ENCODE results near the gene GTF3C4.
A peak's percentile ranks its signal among the peaks of the same experiment; 100 is the strongest.

Gene GTF3C4, protein sequence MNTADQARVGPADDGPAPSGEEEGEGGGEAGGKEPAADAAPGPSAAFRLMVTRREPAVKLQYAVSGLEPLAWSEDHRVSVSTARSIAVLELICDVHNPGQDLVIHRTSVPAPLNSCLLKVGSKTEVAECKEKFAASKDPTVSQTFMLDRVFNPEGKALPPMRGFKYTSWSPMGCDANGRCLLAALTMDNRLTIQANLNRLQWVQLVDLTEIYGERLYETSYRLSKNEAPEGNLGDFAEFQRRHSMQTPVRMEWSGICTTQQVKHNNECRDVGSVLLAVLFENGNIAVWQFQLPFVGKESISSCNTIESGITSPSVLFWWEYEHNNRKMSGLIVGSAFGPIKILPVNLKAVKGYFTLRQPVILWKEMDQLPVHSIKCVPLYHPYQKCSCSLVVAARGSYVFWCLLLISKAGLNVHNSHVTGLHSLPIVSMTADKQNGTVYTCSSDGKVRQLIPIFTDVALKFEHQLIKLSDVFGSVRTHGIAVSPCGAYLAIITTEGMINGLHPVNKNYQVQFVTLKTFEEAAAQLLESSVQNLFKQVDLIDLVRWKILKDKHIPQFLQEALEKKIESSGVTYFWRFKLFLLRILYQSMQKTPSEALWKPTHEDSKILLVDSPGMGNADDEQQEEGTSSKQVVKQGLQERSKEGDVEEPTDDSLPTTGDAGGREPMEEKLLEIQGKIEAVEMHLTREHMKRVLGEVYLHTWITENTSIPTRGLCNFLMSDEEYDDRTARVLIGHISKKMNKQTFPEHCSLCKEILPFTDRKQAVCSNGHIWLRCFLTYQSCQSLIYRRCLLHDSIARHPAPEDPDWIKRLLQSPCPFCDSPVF

DNA sequence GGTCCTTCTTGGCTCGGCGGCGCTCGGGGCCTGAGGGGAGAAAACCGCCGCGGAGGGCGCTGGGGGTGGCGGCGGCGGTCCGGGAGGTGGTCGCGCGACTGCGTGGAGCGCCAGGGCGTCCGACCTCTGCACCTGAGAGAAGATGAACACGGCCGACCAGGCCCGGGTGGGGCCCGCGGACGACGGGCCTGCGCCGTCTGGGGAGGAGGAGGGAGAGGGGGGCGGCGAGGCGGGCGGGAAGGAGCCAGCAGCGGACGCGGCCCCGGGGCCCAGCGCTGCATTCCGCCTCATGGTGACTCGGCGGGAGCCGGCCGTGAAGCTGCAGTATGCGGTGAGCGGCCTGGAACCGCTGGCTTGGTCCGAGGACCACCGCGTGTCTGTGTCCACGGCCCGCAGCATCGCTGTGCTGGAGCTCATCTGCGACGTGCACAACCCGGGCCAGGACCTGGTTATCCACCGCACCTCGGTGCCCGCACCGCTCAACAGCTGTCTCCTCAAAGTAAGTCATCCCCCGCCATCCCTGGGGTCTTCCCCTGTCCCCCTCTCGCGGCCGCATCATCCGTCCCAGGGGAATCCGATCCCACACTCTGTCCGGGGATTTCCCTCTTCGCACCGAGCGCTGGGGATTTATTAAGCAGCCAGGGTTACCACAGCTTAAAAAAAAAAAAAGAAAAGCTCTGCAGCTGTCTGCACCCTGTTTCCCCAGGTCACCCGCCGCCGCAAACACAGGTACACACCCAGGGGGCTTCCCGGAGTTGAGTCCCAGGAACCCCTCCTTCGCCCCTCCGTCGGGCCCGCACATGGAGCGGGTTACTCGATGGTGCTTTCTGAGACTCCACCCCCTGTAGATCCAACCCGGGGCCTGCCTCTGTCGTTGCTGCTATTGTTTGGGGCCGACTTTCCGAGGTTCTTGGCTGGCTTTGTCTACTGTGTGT is at the start of gene GTF3C4:
TSS of gene GTF3C4 (plus strand) at position 8 of the 935 bp plus-strand sequence. CDS start at position 143, 135 bp downstream.
- H3K27ac ChIP-seq: peak within 1 kb of the TSS; percentile 94
- H3K9me3 ChIP-seq (ENCODE audit: severe bottlenecking): no peaks in the 10 kb centered on the region
- peaks cover 35% of the 10 kb centered on the region for H3K36me3 ChIP-seq
- TF ChIP-seq, protein P1, sequence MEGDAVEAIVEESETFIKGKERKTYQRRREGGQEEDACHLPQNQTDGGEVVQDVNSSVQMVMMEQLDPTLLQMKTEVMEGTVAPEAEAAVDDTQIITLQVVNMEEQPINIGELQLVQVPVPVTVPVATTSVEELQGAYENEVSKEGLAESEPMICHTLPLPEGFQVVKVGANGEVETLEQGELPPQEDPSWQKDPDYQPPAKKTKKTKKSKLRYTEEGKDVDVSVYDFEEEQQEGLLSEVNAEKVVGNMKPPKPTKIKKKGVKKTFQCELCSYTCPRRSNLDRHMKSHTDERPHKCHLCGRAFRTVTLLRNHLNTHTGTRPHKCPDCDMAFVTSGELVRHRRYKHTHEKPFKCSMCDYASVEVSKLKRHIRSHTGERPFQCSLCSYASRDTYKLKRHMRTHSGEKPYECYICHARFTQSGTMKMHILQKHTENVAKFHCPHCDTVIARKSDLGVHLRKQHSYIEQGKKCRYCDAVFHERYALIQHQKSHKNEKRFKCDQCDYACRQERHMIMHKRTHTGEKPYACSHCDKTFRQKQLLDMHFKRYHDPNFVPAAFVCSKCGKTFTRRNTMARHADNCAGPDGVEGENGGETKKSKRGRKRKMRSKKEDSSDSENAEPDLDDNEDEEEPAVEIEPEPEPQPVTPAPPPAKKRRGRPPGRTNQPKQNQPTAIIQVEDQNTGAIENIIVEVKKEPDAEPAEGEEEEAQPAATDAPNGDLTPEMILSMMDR (IDR thresholded peaks at IDR 0.05; ENCODE audit: low read depth, low read length): no peak
- peak within 1 kb of the TSS; percentile 97 for H3K4me3 ChIP-seq (ENCODE audit: low read depth, low read length)
- H3K27me3 ChIP-seq (ENCODE audit: insufficient read depth, low read depth, severe bottlenecking): no peaks in the 10 kb centered on the region
- DNase-seq: peak; percentile 59

DNA sequence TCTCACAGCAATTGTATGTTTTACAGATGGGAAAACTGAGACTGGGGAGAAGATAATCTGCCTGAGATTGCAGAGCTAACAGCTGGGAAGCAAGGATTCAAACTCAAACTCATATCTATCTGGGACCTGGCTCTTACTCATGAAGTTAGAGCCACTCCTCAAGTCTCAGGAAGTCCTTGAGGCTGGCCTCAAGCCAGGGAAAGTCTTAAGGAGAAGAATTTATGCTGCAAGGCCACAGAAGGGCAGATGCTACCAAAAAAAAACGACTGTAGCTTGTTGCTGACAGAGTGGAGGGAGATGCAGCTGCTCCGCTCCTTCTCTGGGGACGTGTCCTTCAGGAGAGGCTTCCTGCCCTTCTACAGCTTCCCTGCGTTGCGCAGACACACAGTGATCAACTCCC is 48.1 kb upstream of the GTF3C4 start:
- Histone ChIP-seq H3K4me3 (ENCODE audit: low read depth, low read length) (no peak overlapping the region), H3K36me3 (peaks cover 21% of the 10 kb centered on the region), H3K27me3 (ENCODE audit: insufficient read depth, low read depth, severe bottlenecking) (no peaks in the 10 kb centered on the region), H3K9me3 (ENCODE audit: severe bottlenecking) (no peaks in the 10 kb centered on the region), H3K27ac (no peak overlapping the region)
- TF ChIP-seq, protein P1 (IDR thresholded peaks at IDR 0.05; ENCODE audit: low read depth, low read length): no peak
- DNase-seq: no peak

DNA sequence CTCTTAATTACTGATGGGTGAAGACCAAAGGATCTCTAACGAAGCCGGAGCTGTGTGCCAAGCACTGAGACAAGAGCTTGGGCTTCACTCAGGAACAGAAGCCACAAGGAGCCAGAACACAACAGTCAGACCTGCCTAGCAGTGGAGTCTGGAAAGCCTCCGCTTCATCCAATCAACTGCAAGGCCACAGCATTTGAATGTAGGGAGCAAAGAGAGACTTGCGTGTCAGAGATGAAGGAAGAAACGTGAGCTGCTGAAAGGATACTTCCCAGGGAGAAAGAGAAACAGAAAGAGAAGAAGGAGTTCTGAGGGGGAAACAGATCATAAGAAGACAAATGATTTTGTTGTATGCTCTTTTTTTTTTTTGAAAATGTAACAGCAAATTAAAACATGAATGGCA is 44.0 kb upstream of the GTF3C4 start:
- Histone ChIP-seq H3K9me3 (ENCODE audit: severe bottlenecking) (no peaks in the 10 kb centered on the region), H3K27ac (no peak overlapping the region), H3K27me3 (ENCODE audit: insufficient read depth, low read depth, severe bottlenecking) (no peaks in the 10 kb centered on the region), H3K36me3 (peaks cover 43% of the 10 kb centered on the region), H3K4me3 (ENCODE audit: low read depth, low read length) (no peak overlapping the region)
- no peak for DNase-seq
- TF ChIP-seq, protein P1 (IDR thresholded peaks at IDR 0.05; ENCODE audit: low read depth, low read length): no peak

DNA sequence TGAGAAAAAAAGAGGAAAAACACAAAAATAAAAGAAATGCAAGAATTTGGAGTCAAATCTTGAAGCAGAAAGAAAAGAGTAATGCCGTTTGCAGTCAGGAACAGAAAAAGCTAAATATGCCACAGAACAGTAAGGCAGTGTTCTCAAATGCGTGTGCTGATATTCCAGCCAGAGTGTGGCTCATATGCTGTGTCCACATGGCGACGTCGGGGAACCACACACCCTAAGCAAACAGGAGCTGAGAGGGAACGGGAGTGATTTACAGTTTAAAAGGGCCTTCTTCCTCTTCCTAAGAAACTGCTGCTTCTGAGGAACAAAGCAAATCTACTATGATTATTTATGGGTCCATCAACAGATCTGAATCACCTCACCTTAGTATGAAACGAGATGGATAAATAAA is 43.2 kb upstream of the GTF3C4 start:
- Histone ChIP-seq H3K27me3 (ENCODE audit: insufficient read depth, low read depth, severe bottlenecking) (no peaks in the 10 kb centered on the region), H3K27ac (no peak overlapping the region), H3K36me3 (peaks cover 46% of the 10 kb centered on the region), H3K4me3 (ENCODE audit: low read depth, low read length) (no peak overlapping the region), H3K9me3 (ENCODE audit: severe bottlenecking) (no peaks in the 10 kb centered on the region)
- TF ChIP-seq, protein P1 (IDR thresholded peaks at IDR 0.05; ENCODE audit: low read depth, low read length): no peak
- DNase-seq: no peak

DNA sequence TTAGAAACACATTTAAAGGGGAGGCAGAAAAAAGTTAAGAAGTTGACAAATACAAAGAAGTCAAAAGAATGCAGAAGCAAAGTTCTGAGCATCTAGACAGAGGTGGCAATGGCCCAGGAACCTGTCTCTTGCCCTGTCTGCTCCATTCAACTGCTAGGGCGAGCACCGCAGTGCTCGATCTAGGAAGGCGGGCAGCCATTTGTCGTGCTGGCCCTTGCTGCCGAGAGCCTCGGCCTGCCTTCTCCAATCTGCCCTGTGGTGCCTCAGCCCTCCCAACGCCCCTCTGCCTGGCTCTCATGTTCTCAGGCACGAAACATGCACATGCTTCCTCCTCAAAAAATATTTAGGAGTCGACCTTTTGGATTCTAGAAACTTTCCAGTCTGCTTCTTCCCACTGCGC is 42.7 kb upstream of the GTF3C4 start:
- TF ChIP-seq, protein P1 (IDR thresholded peaks at IDR 0.05; ENCODE audit: low read depth, low read length): no peak
- Histone ChIP-seq H3K4me3 (ENCODE audit: low read depth, low read length) (no peak overlapping the region), H3K27me3 (ENCODE audit: insufficient read depth, low read depth, severe bottlenecking) (no peaks in the 10 kb centered on the region), H3K27ac (no peak overlapping the region), H3K36me3 (peaks cover 46% of the 10 kb centered on the region), H3K9me3 (ENCODE audit: severe bottlenecking) (no peaks in the 10 kb centered on the region)
- DNase-seq: no peak

All from WERI-Rb-1 (cell line).